Right lobe of liver (tissue), 6 donors: ENCODE measurements around the gene IRAK3. TPM values are rescaled to one million over a fixed set of nuclear protein-coding genes. Genes with fewer than 3 reads are reported as not detected.

Experiments
- ATAC-seq, 4 donors: fragments of 200-7000 bp; cut with Tn5 transposase; one replicate each; pipeline ENCODE4 v1.9.1; 2020; ENCODE audit warnings: mild to moderate bottlenecking in 4 of 4, moderate library complexity in 4 of 4
- DNase-seq, 3 donors: peaks; one replicate each; pipeline ENCODE4 v3.0.0-alpha.2; 2020
- H3K27ac ChIP-seq, 3 donors: fragments of 200-600 bp; one replicate each; pipeline ENCODE4 v1.8.0; 2022
- H3K27me3 ChIP-seq, 2 donors: fragments of 200-600 bp; one replicate each; pipeline ENCODE4 v1.8.0; 2022
- H3K36me3 ChIP-seq, 4 donors: fragments of 200-600 bp; sonication (generic) in 1 of 4; one replicate each; pipeline versions ENCODE4 v1.5.1 to v1.8.0; 2017 to 2022; ENCODE audit warnings: control low read depth in 1 of 4
- H3K4me1 ChIP-seq, 4 donors: fragments of 200-600 bp; sonication (generic) in 1 of 4; one replicate each; pipeline versions ENCODE4 v1.5.1 to v1.8.0; 2017 to 2022; ENCODE audit warnings: control low read depth in 1 of 4
- H3K4me3 ChIP-seq, 3 donors: fragments of 200-600 bp; one replicate each; pipeline ENCODE4 v1.8.0; 2022
- H3K9me3 ChIP-seq, 4 donors: fragments of 200-600 bp; sonication (generic) in 1 of 4; one replicate each; pipeline versions ENCODE4 v1.5.1 to v1.8.0; 2017 to 2022; ENCODE audit warnings: control low read depth in 1 of 4
- POLR2A ChIP-seq: fragments of 450-650 bp; IDR thresholded peaks from one replicate; pipeline ENCODE4 v1.6.1; 2017; ENCODE audit warnings: antibody characterized with exemption, mild to moderate bottlenecking
- WGBS: methylation state at CpG from one replicate; pipeline ENCODE4 v1.1.6; 2018; ENCODE audit warnings: low coverage, low lambda C conversion rate; ENCODE audit not compliant: insufficient coverage; ENCODE audit errors: missing lambda C conversion rate; 5-methylcytosine and 5-hydroxymethylcytosine counted together
- intact Hi-C, 2 donors: fragments of 100-400 bp; cut with DNase I; formaldehyde crosslinking; loops; one replicate each; pipeline versions ENCODE4 v1.11.2 to v1.14.1; 2022
- total RNA-seq, 6 experiments: library from RNA; depleted of rRNA in 2 of 6; stranded (reverse); fragments of >200 nt in 2 of 6; fragmentation: NEBNext Ultra II Directional in 3 of 6; extraction: Animal tissue kit (Norgen Biotek cat#: 25700) in 3 of 6; gene quantifications; one replicate each; pipeline versions ENCODE4 v1.1.0 to v1.2.4, GENCODE V29; 2016 to 2023
- TF ChIP-seq, protein P1 (sequence below), 4 donors: fragments of 200-600 bp in 3 of 4; fragments of 450-650 bp in 1 of 4; IDR thresholded peaks; one replicate each; pipeline versions ENCODE4 v1.5.1 to v1.8.0; 2016 to 2022; ENCODE audit warnings: antibody characterized with exemption in 4 of 4, mild to moderate bottlenecking in 2 of 4
- donor health status: DM: no; HTN: yes; CAD: no.
- donor health status: DM: no; HTN: no; CAD: no.
- donor health status: DM: no; HTN: no; CAD: no.
- donor health status: DM: no; HTN: yes; CAD: no.
- donor health status: DM: no; HTN: yes; CAD: no.

IRAK3 gene
- total RNA-seq, 6 experiments from 2014 or later = 1.3 to 7.0 (median 3.5) TPM

DNA sequence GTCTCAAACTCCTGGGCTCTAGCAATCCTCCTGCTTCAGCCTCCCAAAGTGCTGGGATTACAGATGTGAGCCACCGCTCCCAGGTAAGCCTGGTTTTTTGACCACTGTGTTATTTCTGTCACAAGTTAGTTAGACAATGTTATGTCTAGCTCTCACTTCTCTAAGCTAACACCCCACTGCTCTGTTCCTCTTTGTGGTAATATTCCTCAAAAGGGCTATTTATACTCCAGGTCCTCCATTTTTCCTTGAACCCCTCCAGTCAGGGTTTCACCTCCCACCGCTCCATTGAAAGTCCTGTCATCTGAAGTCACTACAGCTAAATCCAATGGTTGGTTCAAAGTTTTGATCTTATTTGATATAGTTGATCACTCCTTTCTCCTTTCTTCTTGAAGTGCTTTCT is 5.1 kb downstream of the IRAK3 start:
- peaks cover 0 to 2% (median 0%) of the 10 kb centered on the region in 4 donors for H3K9me3 ChIP-seq
- DNase-seq (no peak), ATAC-seq (no peak)
- intact Hi-C loops = no loop called here
- WGBS = 73% methylated on average over 1 of the region's 2 CpGs
- no peaks in the 10 kb centered on the region for H3K36me3 ChIP-seq
- H3K27me3 ChIP-seq = peaks cover 0 to 4% of the 10 kb centered on the region in 2 donors
- no peak for TF ChIP-seq POLR2A
- TF ChIP-seq, protein P1, sequence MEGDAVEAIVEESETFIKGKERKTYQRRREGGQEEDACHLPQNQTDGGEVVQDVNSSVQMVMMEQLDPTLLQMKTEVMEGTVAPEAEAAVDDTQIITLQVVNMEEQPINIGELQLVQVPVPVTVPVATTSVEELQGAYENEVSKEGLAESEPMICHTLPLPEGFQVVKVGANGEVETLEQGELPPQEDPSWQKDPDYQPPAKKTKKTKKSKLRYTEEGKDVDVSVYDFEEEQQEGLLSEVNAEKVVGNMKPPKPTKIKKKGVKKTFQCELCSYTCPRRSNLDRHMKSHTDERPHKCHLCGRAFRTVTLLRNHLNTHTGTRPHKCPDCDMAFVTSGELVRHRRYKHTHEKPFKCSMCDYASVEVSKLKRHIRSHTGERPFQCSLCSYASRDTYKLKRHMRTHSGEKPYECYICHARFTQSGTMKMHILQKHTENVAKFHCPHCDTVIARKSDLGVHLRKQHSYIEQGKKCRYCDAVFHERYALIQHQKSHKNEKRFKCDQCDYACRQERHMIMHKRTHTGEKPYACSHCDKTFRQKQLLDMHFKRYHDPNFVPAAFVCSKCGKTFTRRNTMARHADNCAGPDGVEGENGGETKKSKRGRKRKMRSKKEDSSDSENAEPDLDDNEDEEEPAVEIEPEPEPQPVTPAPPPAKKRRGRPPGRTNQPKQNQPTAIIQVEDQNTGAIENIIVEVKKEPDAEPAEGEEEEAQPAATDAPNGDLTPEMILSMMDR (IDR thresholded peaks at IDR 0.05) = no peak
- peaks cover 0 to 3% (median 0%) of the 10 kb centered on the region in 4 donors for H3K4me1 ChIP-seq
- H3K27ac ChIP-seq = no peak overlapping the region
- no peak overlapping the region for H3K4me3 ChIP-seq

DNA sequence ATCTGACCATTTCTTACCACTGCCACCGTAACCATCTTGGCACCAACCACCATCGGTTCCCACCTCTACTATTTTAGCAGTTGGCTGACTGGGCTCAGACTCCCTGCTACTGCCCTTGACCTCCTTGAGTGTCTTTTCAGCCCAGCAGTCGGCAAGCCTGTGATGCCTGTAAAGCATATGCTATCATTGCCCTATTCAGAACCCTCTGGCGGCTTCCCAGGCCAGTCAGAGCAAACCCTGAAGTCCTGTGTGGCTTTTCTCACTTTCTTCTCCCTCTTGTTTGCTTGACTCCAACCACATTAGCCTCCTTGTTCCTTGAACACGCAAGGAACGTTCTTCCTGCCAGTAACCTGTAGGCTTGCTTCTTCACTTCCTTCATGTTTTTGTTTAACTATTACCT is 6.2 kb downstream of the IRAK3 start:
- TF ChIP-seq POLR2A = no peak
- TF ChIP-seq, protein P1 (IDR thresholded peaks at IDR 0.05) = no peak
- DNase-seq (no peak), ATAC-seq (no peak)
- Histone ChIP-seq H3K9me3 (peaks cover 0 to 2% (median 0%) of the 10 kb centered on the region in 4 donors), H3K36me3 (no peaks in the 10 kb centered on the region), H3K27ac (no peak overlapping the region), H3K27me3 (peaks cover 0 to under 1% of the 10 kb centered on the region in 2 donors), H3K4me3 (no peak overlapping the region), H3K4me1 (peaks cover 0 to 3% (median 0%) of the 10 kb centered on the region in 4 donors)
- WGBS = 55% methylated on average over 6 of the region's 6 CpGs
- intact Hi-C loops = no loop called here

DNA sequence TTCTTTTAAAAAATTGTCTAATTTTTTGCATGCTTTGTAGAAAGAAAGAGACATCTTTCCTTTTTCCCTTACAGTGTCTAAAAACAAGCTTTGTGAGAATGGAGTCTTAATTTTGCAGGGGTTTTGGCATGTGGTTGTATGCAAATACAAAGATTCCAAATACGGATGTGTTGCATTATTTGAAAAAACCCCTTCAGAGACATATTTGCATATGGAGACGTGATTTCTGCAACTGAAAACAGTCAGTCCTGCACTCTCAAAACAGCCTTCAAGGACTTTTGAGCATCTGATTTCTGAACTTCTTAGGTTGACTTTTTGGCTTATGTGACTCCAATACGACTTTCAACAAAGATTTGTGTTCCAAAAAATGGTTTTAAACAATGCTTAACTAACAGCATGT is 7.8 kb downstream of the IRAK3 start:
- H3K9me3 ChIP-seq = peaks cover 0 to 2% (median 0%) of the 10 kb centered on the region in 4 donors
- H3K27ac ChIP-seq = no peak overlapping the region
- H3K27me3 ChIP-seq = no peaks in the 10 kb centered on the region
- H3K36me3 ChIP-seq = no peaks in the 10 kb centered on the region
- DNase-seq = no peak
- TF ChIP-seq POLR2A = no peak
- TF ChIP-seq, protein P1 (IDR thresholded peaks at IDR 0.05) = no peak
- intact Hi-C loops = no loop called here
- no peak overlapping the region for H3K4me3 ChIP-seq
- WGBS = 19% methylated on average over 3 of the region's 3 CpGs
- H3K4me1 ChIP-seq = peaks cover 0 to 3% (median 0%) of the 10 kb centered on the region in 4 donors
- ATAC-seq = peak in 2 of 4 donors; percentile 18 to 39

DNA sequence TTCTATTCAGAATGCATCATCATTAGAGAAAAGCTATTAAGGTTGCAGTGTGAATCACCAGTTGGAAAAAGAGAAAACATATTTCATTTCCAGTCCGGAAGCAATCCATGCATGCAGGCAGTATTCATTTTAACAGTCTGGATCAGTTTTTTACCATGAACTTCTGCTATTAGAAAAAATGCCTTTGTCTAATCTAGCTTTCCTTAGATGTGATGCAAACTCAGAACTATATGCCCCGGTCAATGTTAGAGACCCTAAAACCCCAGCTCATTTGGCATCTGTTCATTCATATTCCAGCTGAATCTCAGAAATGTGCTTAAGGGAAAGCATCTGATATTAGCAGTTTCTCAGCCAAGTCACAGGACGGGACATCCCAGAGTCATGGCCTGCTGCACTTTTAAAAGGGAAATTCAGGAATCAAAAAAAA is 8.5 kb downstream of the IRAK3 start:
- no peak for TF ChIP-seq POLR2A
- TF ChIP-seq, protein P1 (IDR thresholded peaks at IDR 0.05) = no peak
- H3K4me3 ChIP-seq = no peak overlapping the region
- H3K4me1 ChIP-seq = no peaks in the 10 kb centered on the region
- intact Hi-C loops = no loop called here
- H3K36me3 ChIP-seq = no peaks in the 10 kb centered on the region
- WGBS = 43% methylated on average over 3 of the region's 3 CpGs
- ATAC-seq (peak in 2 of 4 donors; percentile 21 to 28), DNase-seq (no peak)
- H3K27me3 ChIP-seq = no peaks in the 10 kb centered on the region
- peaks cover 0 to 2% (median 0%) of the 10 kb centered on the region in 4 donors for H3K9me3 ChIP-seq
- no peak overlapping the region for H3K27ac ChIP-seq

DNA sequence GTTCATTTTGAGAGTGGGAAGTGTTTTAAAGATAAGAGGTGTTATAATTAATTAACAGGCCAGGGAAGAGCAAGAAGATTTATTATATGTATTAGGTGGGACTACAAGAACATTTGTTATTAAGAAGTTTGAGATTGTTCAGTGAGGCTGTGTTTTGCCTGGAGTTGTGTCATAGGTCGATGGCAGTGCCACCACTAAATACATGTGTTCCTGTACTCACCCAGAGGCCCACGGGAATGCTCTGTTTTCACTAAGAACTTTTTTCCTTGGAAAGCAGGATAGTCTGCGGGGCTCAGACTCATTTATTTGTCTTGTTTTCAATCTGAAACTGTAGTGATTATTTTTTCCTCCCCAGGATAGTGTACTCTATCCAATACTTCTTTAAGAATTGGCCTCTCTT is 10.1 kb downstream of the IRAK3 start:
- no peaks in the 10 kb centered on the region for H3K36me3 ChIP-seq
- no peaks in the 10 kb centered on the region for H3K27me3 ChIP-seq
- no peak overlapping the region for H3K27ac ChIP-seq
- H3K4me3 ChIP-seq = no peak overlapping the region
- TF ChIP-seq, protein P1 (IDR thresholded peaks at IDR 0.05) = no peak
- no peak for TF ChIP-seq POLR2A
- 53% methylated on average over 3 of the region's 3 CpGs for WGBS
- ATAC-seq (no peak), DNase-seq (no peak)
- no peaks in the 10 kb centered on the region for H3K4me1 ChIP-seq
- H3K9me3 ChIP-seq = peaks cover 0 to 2% (median 0%) of the 10 kb centered on the region in 4 donors
- intact Hi-C loops = no loop called here
